ENCODE results near the gene KIAA2012. TPM values are rescaled to one million over a fixed set of nuclear protein-coding genes. Genes with fewer than 3 reads are reported as not detected.

The KIAA2012 gene
- total and polyA plus RNA-seq, 2 of the 8 experiments (the other 6 are each of a cell fraction or from before 2014, with no cell fraction given), result not detected

- TF ChIP-seq CHD7 (IDR thresholded peaks at IDR 0.05; ENCODE audit: insufficient replicate concordance, low read length) (no peak), E2F6 (IDR thresholded peaks at IDR 0.05) (peak; percentile 67; the same call in 1 of the 2 replicates), BACH1 (IDR thresholded peaks at IDR 0.05; ENCODE audit: low read length) (no peak), JUN (IDR thresholded peaks at IDR 0.05; ENCODE audit: low read depth, low read length) (no peak), JUND (IDR thresholded peaks at IDR 0.05; ENCODE audit: low read length) (no peak), POLR2AphosphoS5 (IDR thresholded peaks at IDR 0.05; ENCODE audit: low read depth, low read length) (no peak), YY1 (IDR thresholded peaks at IDR 0.05; ENCODE audit: low read depth, low read length) (no peak), NRF1 (IDR thresholded peaks at IDR 0.05; ENCODE audit: low read depth, low read length) (no peak)
Observed at GRCh38 chr2:202122980-202123720, 50.1 kb downstream of the KIAA2012 start (continued).

Measured in H1 (cell line).